HepG2 (cell line): Measurements from ENCODE around the gene ZFP36.
A peak's percentile ranks its signal among the peaks of the same experiment; 100 is the strongest.

Source experiments
- ETV5 ChIP-seq: IDR thresholded peaks from 2 replicates; pipeline ENCODE4 v1.6.1; 2018; ENCODE audit warnings: missing biosample characterization, missing genetic modification reagents, inconsistent platforms, borderline replicate concordance
- GPN1 ChIP-seq: sonication (generic); formaldehyde crosslinking; IDR thresholded peaks from 2 replicates; pipeline ENCODE4 v1.5.1; 2020; ENCODE audit warnings: missing genetic modification reagents, borderline replicate concordance
- HDAC1 ChIP-seq: sonication (generic); formaldehyde crosslinking; IDR thresholded peaks from 2 replicates; pipeline ENCODE4 v1.5.1; 2020; ENCODE audit warnings: mild to moderate bottlenecking, missing genetic modification reagents
- TAF15 ChIP-seq: fragments of 200-400 bp; formaldehyde crosslinking; IDR thresholded peaks from one replicate; pipeline ENCODE4 v1.6.1; 2018; ENCODE audit warnings: mild to moderate bottlenecking, low read depth, low read length; ENCODE audit not compliant: poor library complexity, severe bottlenecking

GRCh38 chr19:39412100-39412866 lies 5.6 kb downstream of the ZFP36 start, which contains the start of gene PLEKHG2:
- TF ChIP-seq ETV5 (CRISPR knock-in tag), result peak; percentile 98
- peak; percentile 17; the same call in 1 of the 2 replicates for TF ChIP-seq HDAC1 (CRISPR knock-in tag)
- TF ChIP-seq GPN1, result no peak
- TF ChIP-seq TAF15, result no peak
